HG03521 (cell line): ENCODE results near the gene MAP3K5.
"Not testable (repeated sequence)": the region's sequence is repeated elsewhere in the genome, so short reads cannot be mapped to it uniquely, and the experiment has no call there.

Experiments
- ATAC-seq: cut with Tn5 transposase; IDR thresholded peaks from one replicate; pipeline ENCODE4 v1.9.1; 2021; ENCODE audit warnings: mild to moderate bottlenecking, moderate library complexity; ENCODE audit not compliant: unreplicated experiment

The MAP3K5 gene

GRCh38 chr6:136726837-136727557 lies 65.3 kb downstream of the MAP3K5 start:
- ATAC-seq: no peak

DNA sequence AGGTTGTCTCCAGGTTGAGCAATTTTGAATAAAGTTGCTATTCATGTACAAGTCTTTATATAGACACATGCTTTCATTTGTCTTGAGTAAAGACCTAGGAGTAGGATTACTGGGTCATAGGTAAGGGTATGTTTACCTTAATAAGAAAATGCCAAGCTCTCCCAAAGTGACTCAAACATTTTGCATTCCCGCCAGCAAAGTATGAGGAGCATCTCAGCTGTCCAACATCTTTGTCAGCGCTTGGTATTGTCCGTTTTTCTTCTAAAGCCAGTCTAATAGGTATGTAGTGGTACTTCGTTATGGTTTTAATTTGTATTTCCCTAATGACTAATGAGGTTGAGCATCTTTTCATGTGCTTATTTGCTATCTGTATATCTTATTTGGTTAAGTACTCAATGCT lies 67.2 kb downstream of the MAP3K5 start:
- ATAC-seq: no peak

GRCh38 chr6:136723780-136724179 lies 68.5 kb downstream of the MAP3K5 start:
- no peak for ATAC-seq

DNA sequence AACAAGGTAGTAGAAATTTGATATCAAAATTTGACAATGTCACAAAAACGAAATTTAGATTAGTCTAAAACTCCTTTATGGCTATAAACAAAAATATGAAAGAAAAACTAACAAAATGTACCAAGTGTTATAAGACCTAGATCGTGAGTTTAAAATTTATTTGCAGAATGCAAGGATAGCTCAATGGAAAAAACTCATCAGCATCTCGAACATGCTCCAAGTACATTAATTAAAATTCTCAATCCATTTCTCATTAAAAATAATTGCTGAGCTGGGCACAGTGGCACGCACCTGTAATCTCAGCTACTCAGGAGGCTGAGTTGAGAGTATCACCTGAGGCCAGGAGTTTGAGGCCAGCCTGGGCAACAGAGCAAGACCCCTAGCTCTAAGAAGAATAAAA lies 70.8 kb downstream of the MAP3K5 start:
- no peak for ATAC-seq

GRCh38 chr6:136720045-136720770 lies 72.1 kb downstream of the MAP3K5 start:
- peak; percentile 68 for ATAC-seq

DNA sequence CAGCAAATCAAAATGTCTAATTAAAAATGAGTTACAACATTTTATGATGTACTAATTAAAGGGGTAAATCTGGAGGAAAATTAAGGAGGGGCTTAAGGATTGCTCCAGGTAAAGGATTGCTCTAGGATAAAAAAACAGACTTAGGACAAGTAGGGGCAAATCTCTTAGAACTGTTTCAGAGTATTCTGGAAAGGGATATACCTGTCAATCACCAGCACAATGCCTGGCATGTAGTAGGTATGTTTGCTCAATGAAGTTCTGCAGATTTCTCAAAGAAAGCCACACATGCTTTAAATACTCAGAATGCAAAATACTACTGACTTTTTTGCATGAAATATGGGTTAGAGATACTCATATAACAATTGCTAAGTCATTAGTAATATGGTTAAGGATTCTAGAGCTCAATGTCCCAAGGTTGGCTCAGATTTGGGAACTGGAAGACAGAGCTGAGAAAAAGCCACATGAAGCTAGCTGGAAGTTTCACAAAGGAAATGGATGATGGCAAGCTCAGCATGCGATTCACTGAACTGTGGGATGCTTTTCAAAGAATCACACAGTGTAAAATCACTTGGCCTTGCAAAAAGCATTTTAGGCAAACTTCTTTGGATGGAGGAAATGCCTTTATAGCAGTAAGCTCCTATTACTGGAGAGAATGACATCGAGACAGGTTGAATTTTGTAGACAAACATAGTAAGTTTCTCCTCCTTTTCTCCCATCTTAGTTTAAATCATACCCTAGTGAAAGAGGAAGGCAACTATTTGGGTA lies 72.8 kb downstream of the MAP3K5 start:
- no peak for ATAC-seq

DNA sequence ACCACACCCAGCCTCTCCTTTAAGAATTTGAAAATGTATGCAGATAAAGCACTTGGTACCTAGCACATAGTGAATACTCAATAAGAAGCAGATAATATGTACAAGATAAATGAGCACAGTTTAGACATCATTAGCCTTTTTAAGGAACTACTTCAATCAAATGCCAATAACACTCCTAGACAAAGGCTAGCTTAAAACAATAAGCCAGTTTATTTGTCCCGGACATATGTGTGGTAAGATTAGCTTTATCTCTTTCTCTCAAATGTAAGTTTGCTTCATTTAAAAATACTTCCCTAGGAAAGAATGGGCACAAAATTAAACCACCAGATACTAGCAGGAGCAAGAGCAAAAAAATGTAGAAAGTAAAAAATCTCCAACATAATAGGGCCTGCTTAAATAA lies 73.8 kb downstream of the MAP3K5 start:
- ATAC-seq: no peak

GRCh38 chr6:136717716-136717990 lies 74.6 kb downstream of the MAP3K5 start:
- no peak for ATAC-seq

- ATAC-seq: peak; percentile 41
These were observed 75.2 kb downstream of the MAP3K5 start for GRCh38 chr6:136716917-136717715.

DNA sequence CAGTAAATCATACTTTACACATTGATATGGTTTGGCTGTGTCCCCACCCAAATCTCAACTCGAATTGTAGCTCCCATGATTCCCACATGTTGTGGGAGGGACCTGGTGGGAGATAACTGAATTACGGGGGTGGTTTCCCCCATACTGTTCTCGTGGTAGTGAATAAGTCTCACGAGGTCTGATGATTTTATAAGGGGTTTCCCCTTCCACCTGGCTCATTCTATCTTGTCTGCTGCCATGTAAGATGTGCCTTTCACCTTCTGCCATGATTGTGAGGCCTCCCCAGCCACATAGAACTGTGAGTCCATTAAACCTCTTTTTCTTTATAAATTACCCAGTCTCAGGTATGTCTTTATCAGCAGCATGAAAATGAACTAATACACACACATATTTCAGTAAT lies 79.6 kb downstream of the MAP3K5 start:
- not testable (repeated sequence) for ATAC-seq

GRCh38 chr6:136711644-136712043 lies 80.6 kb downstream of the MAP3K5 start:
- no peak for ATAC-seq

DNA sequence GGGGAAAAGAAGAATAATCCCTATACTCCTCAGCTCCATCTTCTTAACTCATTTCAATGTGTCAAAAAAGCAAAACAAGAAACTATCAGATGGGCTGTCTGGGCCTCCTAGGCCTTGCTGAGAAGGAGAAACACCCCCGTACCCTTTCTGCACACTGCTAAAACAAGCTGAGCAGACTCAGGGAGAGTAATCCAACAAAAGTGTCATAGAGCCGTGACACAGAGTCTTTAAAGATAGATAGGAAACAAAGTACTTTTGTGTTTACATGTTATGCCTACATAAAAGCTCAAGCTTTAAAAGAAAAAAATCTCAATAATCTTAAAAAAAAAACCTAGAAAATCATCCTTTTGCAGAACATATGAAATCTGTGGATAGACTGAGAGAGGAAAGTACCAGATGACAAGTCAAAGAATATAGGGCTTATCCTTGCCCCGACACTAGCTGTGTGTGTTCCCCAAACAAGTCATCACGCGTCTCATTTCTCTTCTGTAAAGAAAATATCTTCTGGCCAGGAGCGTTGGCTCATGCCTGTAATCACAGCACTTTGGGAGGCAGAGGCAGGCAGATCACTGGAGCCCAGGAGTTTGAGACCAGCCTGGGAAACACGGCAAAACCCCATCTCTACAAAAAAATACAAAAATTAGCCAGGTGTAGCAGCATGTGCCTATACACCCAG lies 81.3 kb downstream of the MAP3K5 start:
- ATAC-seq: no peak

- no peak for ATAC-seq
These were observed 82.8 kb downstream of the MAP3K5 start for GRCh38 chr6:136709429-136709828.

- no peak for ATAC-seq
These were observed 85.8 kb downstream of the MAP3K5 start for GRCh38 chr6:136706430-136706829.

- no peak for ATAC-seq
These were observed 88.9 kb downstream of the MAP3K5 start for GRCh38 chr6:136703331-136703865.

DNA sequence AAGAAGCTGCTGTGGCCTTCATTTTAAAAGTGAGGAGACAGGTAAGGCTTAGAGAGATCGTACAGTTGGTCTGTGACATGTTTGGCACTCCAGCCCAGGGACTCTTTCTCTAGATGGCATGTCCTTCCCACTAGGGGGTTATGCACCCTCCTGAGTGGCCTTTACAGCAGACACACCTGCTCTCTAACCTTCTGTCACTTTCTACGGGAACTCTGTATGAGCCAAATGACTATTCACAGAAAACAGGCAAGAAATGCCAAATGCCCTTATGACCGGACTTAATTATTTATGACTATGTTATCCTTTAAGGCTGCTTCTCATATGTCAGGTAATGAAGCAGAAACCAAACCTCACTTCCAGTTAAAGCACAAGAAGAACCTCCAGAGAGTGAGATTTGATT lies 91.2 kb downstream of the MAP3K5 start:
- no peak for ATAC-seq

DNA sequence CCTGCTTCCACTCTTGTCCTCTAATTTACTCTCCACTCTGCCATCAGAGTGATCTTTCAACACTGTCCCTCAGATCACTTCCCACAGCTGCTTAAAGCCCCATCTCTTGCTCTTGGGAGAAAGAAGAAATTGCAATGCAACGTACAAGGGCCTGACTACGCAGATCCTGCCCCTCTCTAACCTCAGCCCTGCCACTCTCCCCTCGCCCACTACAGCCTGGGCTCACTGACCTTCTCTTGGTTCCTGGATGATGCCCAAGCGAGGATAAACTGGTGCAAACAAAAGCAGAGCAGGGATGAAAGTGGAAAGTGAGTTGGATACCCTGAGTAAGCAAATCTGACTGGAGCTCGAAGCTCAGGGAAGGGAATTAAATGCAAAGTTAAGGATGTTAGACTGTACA lies 92.9 kb downstream of the MAP3K5 start:
- ATAC-seq: no peak

DNA sequence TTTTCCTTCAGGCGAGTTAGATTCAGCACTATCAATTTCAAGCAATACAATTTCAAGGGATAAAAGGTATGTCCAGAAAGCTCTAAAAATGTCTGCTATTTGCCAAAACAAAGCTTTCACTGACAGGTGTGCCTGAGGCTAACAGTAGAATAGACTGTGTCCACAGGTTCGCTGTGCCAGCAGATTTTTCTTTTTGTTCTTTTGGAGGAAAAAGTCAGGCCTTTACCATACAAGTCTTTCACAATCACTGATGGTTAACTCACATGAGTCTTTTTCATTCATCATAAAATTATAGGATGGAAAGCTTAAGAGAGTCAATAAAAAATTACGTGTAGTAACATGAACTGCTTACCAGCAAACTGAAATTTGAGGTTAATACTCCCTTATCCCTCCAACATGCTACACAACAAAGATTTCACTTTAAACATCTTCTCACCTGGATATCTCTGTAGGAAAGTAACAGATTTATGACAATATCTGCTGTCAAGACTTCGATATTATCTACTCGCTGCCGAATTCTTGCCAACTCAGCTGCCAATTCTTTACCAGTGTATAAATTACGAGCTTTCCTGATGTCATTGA lies 95.4 kb downstream of the MAP3K5 start:
- no peak for ATAC-seq

- no peak for ATAC-seq
These were observed 96.0 kb downstream of the MAP3K5 start for GRCh38 chr6:136696238-136696637.

DNA sequence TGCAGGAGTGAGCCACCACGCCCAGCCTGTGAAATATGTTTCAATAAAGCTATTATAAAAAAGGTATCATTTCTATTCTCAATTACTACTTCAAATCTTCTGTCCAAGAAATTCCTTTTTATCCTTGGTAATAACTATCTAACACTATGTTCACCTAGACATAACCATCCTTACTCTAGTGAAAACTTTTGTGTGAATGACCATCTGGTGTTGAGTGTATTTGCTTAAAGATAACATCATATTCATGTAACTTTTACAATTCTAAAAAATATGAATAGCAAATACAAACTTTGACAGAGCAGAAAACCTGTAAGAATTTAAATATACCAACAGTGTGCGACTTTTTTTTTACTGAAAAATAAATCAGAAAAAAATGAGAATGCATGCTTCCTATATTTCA lies 96.9 kb downstream of the MAP3K5 start:
- ATAC-seq: no peak
